GM06990 (cell line): ENCODE data around the gene C11orf21.
A peak's percentile ranks its signal among the peaks of the same experiment; 100 is the strongest.

Experiments used
- DNase-seq: peaks from one replicate; pipeline ENCODE4 v3.0.0-alpha.2; 2011; ENCODE audit not compliant: insufficient read length; ENCODE audit errors: extremely low read depth
- H3K27me3 ChIP-seq: replicated peaks from 2 replicates; pipeline ENCODE4 v1.6.0; 2011; ENCODE audit warnings: low read length; ENCODE audit not compliant: control insufficient read depth, insufficient read depth
- H3K36me3 ChIP-seq: 2 replicates; pipeline ENCODE4 v1.5.1; 2011; ENCODE audit warnings: low read length; ENCODE audit not compliant: control insufficient read depth, insufficient read depth
- H3K4me3 ChIP-seq: replicated peaks from 2 replicates; pipeline ENCODE4 v1.5.1; 2011; ENCODE audit warnings: low read depth, mild to moderate bottlenecking, control low read depth, low read length
- CTCF ChIP-seq: IDR thresholded peaks from 2 replicates; pipeline ENCODE4 v1.5.1; 2011; ENCODE audit warnings: low read length, control low read depth, mild to moderate bottlenecking, inconsistent platforms; ENCODE audit not compliant: insufficient read depth, poor library complexity, severe bottlenecking

C11orf21 gene

GRCh38 chr11:2301631-2302305, at the start of gene C11orf21, which contains the start of gene TSPAN32:
Gene C11orf21, minus strand, starts transcription at chr11:2301918. Its CDS starts 110 bp downstream, at chr11:2301808.
Gene TSPAN32, plus strand, starts transcription at chr11:2302013. Its CDS starts 137 bp downstream, at chr11:2302150.
- H3K27me3 ChIP-seq, result peaks cover 2% of the 10 kb centered on the region; the same call in 1 of the 2 replicates
- no peak for DNase-seq
- H3K36me3 ChIP-seq, result no peaks in the 10 kb centered on the region
- peak within 1 kb of the TSS; percentile 45 for H3K4me3 ChIP-seq
- no peak for TF ChIP-seq CTCF

GRCh38 chr11:2348986-2349385, 47.3 kb upstream of the C11orf21 start:
- H3K4me3 ChIP-seq, result no peak overlapping the region
- DNase-seq, result no peak
- no peak for TF ChIP-seq CTCF
- H3K36me3 ChIP-seq, result no peaks in the 10 kb centered on the region
- H3K27me3 ChIP-seq, result no peaks in the 10 kb centered on the region; the same call in 1 of the 2 replicates

- TF ChIP-seq CTCF, result no peak
- Histone ChIP-seq H3K36me3 (no peaks in the 10 kb centered on the region), H3K4me3 (no peak overlapping the region), H3K27me3 (no peaks in the 10 kb centered on the region)
- no peak for DNase-seq
Observed at GRCh38 chr11:2347308-2347830, 45.7 kb upstream of the C11orf21 start.

- no peak overlapping the region for H3K4me3 ChIP-seq
- TF ChIP-seq CTCF, result no peak
- no peaks in the 10 kb centered on the region for H3K36me3 ChIP-seq
- H3K27me3 ChIP-seq, result no peaks in the 10 kb centered on the region
- no peak for DNase-seq
Observed at GRCh38 chr11:2346586-2347307, 45.0 kb upstream of the C11orf21 start.

GRCh38 chr11:2346014-2346413, 44.3 kb upstream of the C11orf21 start:
- no peak for DNase-seq
- no peaks in the 10 kb centered on the region for H3K36me3 ChIP-seq
- no peak overlapping the region for H3K4me3 ChIP-seq
- no peak for TF ChIP-seq CTCF
- no peaks in the 10 kb centered on the region for H3K27me3 ChIP-seq
